HG03520 (cell line): ENCODE data around the gene HTRA3.

Source experiments
- ATAC-seq: cut with Tn5 transposase; IDR thresholded peaks from one replicate; pipeline ENCODE4 v1.9.1; 2021; ENCODE audit warnings: mild to moderate bottlenecking, moderate library complexity; ENCODE audit not compliant: unreplicated experiment

Gene HTRA3

DNA sequence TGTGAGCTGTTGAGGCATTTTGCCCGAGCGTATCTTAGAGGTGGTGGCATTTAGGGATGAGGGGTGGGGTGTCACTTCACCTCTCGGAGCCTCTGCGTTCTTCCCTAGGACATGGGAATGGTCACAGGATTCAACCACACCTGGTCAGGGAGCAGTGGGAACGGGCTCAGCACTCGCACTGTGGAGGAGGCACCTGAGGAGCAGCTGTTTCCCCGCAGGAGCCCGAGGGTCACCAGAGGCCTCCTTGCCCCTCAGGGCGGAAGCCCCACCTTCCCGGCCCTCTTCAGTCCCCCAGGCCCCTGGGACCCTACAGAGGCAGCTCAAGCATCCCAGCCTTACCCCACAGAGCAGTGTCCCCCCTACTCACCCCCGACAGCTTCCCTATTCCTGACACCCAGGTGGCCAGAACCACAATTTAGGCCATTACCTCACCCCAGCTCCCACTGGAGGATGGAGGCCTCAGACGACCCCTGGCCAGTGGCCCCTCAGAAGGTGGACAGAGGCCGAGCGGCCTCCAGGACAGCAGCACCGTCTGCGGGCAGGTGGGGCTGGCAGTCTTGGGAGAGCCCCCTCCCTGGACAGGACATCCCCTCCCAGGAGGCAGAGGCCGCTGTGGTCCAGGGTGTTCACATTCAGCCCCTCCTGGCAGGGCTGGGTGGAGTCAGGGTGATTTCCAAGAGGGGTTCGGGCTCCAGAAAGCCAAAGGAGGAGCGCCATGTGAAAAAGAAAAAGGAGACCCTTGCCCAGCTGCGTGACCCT, 4.2 kb upstream of the HTRA3 start:
- ATAC-seq = no peak

DNA sequence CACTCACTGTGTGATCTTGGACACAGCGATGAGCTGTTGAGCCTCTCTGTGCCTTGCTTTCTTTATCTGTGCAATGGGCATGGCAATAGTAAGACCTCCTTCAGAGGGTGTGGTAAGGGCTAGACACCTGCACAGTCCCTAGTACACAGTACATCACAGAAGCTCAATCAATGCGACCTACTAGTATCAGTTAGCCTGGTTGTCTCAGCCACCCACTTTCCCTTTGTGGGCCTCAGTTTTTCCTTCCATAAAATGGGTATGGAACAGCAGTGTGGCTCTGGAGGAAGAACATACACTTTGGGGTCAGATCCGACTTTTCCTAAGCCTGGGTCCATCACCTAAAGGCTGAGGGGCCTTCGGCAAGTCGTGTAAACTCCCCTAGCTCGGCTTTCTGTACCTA, 3.5 kb upstream of the HTRA3 start:
- ATAC-seq = no peak

DNA sequence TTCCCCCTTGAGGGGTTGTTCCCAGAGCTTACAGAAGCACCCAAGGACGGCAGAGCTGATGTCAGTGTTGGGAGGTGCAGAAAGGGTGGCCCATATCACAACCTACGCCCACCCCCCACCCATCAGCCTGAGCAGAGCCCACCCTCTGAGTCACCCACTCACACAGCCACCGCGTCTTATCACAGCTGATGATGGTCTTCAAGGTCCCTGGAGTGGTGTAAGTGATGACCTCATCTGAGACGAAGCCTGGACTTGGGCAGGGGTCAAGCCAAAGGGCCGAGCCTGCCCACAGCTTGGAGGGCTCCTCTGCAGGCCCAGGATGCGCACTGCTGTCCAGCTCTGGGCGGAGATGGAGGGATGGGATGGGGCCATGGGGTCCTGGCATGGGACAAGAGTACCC, 3.0 kb upstream of the HTRA3 start:
- ATAC-seq = no peak

DNA sequence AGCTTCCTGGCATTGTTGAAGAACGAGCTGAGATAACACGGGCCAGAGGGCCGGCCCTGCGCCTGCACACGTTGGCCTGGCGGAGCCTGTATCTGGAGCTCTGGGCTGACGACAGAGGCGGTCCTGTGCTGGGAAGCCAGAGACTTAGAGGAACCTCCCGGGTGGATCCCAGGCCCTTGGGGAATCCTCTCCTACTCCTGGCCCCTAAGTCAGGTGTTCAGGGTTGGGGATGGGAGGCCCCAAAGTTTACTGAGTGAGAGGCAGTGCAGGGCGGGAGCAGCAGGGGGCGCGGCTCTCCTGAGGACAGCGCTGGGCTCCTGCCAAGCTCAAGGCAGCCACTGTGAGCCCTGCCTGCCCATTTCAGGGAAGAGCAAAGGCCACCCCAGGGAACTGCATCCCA, 2.5 kb upstream of the HTRA3 start:
- peak; percentile 63 for ATAC-seq

DNA sequence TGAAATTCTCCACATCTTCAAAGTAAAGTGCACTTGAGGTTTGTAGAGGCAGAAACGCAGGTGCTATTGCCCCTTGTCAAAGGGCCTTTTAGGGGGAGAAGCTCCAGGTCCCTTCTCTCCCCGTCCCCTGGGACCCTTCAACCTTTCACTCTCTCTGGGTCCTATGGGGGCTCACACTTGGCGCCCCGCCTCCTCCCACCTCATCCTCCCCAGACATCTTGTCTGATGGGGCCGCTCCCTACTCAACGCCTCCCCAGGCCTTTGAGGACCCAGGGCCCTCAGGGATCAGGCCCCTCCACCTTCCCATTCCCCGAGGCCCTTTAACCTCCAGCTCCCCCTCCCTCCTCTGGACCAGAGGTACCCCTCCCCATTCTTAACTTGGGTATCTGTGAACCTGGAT, 1.3 kb upstream of the HTRA3 start:
- ATAC-seq = no peak

DNA sequence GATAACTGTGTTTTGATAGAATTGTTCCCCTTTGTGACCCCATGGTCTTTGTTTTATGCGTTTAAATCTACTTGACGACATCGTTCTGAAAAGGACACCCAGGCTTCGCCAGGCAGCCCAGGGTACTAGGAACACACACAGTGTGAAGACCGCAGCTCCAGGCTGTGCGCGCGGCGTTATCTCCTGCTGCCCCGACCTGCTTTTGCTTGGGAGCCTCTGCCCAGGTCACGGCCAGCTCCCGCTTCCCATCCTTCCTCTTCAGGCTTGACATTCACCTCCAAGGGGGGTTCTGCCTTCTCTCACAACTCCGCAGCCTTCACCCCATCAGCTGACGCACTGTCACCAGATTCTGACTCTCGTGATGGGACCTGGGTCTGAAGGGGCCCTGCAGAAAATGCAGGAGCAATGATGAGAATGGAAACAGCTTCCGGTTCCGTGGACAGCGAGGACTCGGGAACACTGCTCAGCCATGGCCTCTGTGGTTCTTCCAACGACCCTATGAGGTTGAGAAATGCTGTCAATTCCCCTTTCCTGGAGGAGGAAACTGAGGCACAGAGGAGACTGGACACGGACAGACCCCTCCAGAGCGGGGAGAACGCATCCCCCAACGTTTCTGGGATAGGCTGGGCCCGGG, 536 bp upstream of the HTRA3 start:
- no peak for ATAC-seq

DNA sequence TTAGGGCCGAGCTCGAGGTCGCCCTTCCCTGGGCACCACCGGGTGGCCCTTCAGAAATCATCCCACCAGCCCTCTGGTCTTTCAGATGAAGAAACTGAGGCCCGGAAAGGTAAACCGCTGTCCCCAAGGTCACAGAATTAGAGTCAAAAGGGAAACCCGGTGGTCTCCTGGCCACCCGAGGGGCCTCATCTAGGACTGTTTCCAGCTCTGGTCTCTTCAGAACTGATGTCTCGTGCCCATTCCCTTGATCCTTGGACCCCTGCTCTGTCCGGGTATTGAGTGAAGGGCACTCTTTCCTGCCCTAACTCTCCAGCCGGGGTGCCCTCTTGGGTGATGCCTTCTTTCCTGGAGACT, 841 bp downstream of the HTRA3 start:
- no peak for ATAC-seq

DNA sequence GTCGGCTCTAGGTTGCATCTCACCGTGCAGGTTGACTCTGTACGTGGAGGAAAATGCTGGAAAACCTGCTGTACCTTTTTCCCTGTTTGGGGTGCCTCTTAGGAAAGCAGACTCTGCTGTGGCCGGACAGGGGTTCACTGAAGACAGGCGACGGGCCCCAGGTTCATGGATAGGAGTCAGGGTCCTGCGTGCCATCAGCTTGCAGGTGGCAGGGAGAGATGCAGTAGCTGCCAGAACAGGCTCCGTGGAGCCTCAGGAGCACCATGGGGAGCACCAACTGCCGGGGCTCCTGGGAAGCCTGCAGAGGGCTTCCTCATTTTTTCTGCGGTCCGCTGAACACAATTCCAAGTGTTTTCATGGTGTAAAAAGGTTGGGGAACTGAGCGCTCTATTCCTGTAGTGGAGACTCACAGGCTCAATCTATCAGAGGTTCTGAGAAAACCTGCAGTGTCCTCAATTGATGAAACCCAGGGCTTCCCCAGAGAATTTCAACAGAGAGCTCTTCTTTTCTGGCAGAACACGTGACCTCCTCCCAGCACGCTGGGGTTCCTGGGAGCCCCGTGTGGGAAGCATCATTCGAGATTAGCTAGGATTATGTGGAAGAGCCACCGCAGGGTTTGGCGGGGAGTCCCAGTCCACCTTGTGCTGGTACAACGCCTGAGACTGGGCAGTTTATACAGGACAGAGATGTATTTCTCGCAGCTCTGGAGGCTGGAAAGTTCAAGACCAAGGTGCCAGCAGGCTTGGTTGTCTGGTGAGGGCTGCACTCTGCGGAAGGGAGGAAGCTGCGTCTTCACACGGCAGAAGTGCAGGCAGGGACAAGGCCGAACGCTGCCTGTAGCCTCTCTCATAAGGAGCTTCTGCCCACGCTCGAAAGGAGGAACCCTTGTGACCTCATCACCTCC, 1.6 kb downstream of the HTRA3 start:
- ATAC-seq = no peak

DNA sequence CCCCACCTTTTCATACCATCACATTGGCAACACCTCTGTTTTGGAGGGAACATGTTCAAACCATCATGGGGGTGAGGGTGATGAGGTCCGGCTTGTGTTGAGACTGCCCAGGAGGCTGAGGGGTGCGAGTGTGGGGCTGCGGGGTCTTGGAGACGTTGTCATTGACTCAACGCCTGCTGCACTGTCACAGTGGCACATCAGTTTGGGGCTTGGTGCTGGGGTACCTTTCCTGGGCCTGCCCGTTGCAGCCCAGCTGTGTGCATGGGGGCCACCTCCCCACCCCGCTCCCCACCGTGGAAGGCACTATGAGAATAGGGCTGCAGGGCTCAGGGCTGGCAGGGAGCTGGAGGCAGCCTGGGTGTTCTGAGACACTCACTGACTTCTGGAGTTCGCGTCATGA, 2.3 kb downstream of the HTRA3 start:
- no peak for ATAC-seq

DNA sequence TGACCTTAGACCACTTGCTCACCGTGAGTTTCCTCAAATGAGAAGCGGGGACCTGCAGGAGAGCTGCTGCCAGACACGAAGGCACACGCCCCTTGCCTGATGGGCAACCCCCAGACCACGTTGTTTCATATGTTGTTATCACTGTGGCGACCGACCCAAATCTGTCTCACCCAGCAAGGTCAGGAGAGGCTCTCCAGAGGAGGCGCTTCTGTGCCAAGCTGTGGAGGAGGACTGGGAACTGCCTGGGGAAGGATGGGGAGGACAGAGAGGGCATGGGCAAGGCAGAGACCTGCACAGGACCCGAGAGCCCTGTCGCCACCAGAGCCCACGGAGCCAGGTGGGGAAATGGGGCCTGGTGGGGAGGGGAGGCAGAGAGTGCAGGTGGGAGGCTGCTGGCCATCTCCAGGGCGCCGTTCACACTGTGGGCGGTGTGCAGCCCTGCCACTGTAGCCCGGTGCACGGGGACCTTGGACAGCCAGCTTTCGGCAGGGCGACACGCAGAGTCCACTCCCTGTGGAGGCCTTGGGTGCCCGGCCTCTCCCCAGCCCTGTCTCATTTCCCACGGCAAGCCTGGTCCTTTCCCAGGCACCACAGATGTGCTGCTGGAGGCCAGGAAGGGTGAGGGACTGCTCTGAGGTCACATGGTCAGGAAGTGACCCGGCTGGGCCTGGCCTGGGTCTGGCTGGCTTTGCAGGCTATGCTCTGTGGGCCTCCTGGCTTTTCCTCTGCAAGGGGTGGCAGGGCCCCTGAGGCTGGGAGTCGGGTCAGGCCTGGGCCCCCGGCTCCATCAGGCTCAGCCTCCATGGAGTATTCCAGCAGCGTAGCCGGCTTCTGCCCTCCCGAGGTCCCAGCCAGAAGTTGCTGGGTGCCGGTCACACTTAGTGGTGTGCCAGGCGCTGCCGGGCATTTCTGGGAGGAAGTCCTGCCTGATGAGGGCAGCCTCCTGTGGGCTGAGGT, 3.2 kb downstream of the HTRA3 start:
- ATAC-seq = no peak

DNA sequence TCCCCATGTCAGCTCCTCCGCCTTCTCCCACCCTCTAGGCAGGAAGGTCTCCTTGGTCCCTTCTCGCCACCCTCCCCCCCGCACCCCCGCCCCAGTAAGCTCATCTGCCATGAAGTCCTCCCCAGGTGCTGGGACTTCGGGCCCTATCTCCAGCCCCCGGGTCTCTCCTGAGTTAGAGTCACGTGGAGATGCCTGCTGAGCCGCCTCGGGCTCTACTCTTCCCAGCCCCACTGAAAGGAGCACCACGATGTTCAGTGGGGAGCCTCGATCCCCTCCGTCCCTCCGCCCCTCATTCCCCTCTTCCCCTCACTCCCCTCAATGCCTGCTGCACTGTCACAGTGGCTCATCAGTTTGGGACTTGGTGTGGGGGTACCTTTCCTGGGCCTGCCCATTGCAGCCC, 3.9 kb downstream of the HTRA3 start:
- ATAC-seq = no peak

DNA sequence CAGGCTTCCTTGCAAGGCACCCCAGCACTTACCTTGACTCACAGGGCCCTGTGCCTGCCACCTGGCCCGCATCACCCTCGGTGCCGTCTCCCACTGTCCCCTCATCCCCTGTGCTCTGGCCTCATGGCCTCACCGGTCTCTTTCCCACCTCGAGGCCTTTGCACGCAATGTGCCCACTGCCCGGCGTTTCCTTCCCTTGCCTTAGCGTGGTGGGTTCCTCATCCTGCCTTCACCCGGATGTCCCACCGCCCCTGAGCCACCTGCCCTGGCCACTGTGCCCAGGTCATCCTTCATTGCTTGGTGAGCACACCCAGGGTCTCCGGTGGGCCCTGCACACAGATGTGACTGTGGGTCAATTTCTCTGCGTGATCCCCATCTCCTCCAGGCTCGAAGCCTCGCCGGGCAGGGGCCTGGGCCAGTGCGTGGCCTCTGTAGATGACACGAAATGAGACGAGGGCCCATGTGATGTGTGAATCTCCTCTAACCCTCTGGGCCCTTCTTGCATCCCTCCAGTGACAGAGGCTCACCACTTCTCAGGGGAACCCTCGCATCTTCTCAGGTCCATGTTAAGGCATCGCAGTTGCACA, 4.6 kb downstream of the HTRA3 start:
- no peak for ATAC-seq

DNA sequence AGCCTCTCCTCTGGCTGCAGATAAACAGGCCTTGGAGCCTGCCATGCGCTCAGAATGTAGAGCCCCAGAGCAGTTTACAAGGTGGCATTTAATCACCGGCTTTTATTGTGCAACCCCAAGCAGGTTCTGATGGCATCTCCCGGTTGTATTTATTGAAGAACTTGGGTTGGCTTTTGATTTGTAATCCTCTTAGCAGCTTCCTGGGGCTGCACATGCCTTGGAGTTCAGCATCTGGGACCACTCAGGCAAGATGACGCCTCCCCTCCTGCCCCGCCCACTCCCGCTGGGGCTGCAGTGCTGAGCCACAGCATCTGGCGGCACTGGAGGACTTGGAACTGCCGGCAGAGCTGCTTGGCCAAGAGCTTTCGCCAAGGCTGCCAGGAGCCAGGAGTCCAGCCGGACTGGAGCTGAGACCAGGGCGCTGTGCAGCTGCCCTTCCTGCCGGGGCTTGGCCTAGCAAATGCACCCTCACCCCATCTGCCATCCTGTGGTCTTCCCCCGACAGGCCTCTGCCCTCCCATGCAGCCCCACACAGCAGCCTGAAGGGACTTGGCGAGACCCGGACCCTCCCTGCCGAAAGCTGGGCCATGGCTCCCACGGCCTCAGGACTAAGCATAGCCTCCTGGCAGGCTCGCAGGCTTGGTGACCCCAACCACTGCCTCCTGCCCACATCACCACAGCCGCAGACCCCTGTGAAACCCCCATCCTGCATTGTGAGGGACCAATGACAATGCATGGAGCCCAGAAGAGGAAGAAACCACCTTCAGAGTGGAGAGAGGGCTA, 5.4 kb downstream of the HTRA3 start:
- no peak for ATAC-seq

DNA sequence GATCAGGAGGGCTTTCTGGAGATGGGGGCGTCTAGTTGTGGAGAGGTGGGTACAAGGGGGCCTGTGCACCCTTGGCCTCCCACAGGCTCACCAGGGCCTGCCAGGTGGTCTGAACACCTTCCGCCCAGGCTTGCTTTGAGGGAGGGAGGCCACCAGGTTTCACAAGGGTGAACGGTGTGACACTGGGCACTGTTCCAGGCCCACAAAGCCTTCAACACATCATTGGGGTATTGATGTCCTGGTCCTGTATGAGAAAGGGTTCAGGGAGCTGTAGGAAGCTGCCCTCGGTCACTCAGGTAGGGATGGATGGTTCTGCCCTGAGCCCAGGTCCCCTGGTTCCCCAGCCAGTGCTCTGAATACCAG, 6.0 kb downstream of the HTRA3 start:
- ATAC-seq = no peak

DNA sequence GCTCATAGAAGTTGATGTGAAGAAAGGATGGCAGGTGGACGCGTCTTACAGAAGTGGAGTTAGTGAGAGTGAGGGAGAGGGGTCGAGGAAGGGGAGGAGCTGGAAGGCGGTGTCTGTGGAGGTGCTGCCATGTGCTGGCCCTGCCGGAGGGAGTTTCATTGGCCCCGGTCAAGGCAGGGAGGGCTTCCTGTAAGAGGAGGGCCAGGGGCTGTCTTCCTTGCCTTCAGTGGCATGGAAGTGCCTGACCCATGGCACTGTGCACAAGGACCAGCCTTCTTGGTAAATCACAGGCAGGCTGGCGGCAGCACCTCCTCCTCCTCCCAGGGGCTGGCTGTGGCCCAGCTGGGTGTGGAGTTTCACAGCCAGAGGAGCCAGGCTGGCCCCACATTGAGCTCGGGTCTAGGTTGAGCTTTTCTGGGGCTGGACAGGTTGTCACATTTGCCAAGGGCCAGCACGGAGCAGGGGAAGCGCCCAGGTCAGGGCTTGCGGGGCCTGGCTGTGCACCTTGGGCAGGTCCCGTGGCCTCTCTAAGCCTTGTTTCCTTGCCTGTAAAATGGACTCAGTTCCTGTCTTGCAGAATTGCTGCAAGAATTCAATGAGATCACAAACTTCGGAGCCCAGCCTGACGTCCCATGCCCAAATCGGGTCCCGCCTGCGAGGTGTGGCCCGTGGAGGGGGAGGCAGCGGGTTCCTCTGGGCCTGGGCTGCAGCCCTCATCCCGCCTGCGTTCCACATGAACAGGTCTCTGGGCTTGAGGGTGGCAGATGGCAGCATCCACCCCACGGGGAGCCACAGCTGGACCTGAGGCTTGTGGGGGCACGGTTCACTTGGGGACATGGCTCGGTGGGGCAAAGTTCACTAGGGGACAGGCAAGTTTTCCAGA, 7.0 kb downstream of the HTRA3 start:
- no peak for ATAC-seq

DNA sequence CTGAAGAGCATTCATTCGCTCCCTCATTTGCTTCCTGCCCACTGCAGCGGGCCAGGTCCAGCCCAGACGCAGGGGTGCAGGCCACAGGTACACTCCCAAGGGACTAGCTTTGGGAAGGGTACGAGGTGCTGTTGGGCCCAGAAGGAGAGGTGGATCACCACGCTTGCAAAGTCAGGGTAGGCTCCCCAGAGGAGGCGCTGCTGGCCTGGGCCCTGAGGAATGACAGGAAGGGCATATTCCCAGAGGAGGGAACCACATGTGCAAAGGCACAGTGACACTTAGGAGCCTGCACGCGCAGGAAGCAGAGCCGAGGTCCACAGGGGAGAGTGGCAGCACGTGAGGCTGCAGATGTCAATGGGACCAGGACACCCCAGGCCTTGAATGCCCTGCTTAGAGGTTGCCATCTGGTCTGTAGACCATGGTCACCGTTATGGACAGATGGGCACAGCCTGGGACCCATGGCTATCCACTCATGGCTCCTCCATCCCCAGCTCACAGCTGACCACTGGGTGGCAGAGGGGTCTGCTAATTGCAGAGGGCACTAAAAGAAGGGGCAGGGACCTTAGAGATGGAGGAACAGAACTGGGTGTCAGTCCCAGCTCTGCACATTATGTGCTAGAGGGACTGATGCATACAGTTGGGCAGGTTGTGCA, 7.9 kb downstream of the HTRA3 start:
- no peak for ATAC-seq

DNA sequence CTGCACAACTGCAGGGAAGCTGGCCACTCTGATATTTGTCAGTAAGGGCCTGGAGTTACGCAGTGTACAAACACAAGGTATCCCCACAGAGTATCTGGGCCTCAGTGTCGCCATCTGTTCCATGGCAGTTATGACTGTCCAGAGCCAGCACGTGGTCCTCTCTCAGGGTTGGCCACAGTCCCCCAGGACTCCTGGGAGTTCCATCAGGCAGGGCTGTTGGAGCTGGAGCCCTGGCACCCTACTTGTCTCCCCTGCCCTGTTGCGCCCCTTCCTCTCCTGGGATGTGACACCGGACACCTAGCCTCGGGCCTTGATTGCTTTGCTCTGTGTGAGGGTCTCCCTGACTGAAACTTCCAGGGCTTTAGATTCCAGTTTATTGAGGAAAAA, 8.4 kb downstream of the HTRA3 start:
- ATAC-seq = no peak
